Mesenteric fat pad (tissue), 1 donor: ENCODE data around the gene BMPR2. TPM values are rescaled to one million over a fixed set of nuclear protein-coding genes. Genes with fewer than 3 reads are reported as not detected.

Experiments used
- DNase-seq: peaks from one replicate; pipeline ENCODE4 v3.0.0-alpha.2; 2020; ENCODE audit warnings: low spot score
- total RNA-seq: library from RNA; stranded (reverse); fragmentation: NEBNext Ultra II Directional; extraction: Animal tissue kit (Norgen Biotek cat#: 25700); gene quantifications from one replicate; pipeline ENCODE4 v1.2.1, GENCODE V29; 2021
- donor health status: DM: yes; HTN: yes; CAD: no.

Gene BMPR2
- total RNA-seq, 1 donor from 2014 or later = 74.9 TPM

DNA sequence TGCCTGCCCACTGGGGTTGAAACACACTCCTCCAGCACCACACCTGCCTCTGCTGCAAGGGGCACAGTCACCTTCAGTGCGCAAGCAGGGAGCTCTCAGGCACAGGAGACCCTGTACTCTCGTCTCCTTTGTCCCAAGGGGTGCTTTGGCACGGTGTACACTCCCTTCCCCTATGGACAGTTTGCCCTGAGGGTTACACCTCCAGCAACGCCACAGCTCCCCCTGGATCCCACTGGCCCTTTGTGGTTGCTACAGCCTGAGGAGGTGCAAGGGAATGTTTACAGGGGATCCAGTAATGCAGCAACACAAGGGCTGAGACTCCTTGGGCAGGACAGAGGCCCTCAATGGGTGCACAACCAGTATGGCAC is 213.4 kb downstream of the BMPR2 start:
- no peak for DNase-seq

GRCh38 chr2:202592566-202592965 is 216.4 kb downstream of the BMPR2 start:
- no peak for DNase-seq

DNA sequence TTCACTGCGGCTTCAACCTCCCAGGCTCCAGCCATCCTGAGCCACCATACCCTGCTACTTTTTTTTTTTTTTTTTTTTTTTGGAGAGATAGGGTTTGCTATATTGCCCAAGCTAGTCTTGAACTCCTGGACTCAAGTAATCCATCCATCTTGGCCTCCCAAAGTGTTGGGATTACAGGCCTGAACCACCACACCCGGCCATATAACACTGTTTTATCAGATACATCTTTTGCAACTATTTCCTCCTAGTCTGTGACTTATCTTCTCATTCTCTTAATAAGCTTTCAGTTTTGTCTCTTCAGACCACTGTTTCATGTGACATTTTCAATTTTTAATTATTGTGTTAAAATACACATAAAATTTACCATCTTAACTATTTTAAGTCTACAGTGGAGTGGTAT is 223.0 kb downstream of the BMPR2 start:
- DNase-seq = no peak

- no peak for DNase-seq
These were observed 223.8 kb downstream of the BMPR2 start for GRCh38 chr2:202599911-202600310.

GRCh38 chr2:202604699-202605098 is 228.6 kb downstream of the BMPR2 start:
- no peak for DNase-seq

DNA sequence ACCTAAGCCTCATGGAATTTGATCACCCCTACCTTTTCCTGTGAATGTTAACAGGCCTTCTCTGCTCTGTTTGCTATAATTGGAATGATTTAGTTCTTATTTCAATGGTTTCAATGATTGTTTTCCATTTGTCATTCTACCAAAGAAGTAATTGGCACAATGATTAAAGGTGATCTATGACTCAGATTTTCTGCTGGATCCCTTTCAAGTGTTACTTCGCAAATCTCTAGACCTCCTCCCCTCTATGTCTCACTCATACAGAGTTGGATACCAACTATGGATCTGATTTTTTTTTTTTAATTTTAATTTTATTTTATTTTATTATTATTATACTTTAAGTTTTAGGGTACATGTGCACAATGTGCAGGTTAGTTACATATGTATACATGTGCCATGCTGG is 229.0 kb downstream of the BMPR2 start:
- no peak for DNase-seq

DNA sequence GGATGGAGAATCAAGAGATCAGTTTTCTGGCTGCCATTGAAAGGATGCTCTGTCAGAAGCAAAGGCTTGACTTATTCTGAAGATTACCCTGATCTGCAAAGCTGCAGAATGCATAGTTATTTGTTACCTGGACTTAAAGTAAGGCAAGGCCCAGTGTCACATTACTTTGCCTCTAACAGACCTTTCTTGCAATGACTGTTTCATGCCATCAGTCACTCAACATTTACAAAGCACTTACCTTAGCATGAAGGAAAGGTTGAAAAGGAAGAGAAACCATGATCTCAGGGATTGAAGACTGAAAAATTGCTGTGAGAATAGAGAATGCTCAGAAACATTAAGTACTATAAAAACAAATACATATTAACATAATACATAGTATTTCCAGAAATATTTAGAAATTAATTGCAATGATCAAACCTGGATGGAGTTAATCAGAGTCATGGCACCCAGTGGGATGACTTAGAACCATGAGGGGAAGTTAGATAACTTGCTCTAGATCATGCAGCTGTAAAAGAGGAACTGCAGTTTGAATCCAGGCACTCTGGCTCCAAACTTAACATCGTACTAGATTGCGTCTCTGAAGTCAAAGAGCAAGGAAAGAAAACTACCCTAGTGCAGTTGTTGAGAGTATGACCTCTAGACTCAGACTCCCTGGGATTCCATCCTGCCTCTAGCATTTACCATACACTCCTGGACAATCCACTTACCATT is 232.2 kb downstream of the BMPR2 start:
- DNase-seq = no peak

- no peak for DNase-seq
These were observed 233.4 kb downstream of the BMPR2 start for GRCh38 chr2:202609381-202610145.

GRCh38 chr2:202610380-202610779 is 234.3 kb downstream of the BMPR2 start:
- DNase-seq = no peak

GRCh38 chr2:202612145-202612544 is 236.0 kb downstream of the BMPR2 start:
- no peak for DNase-seq

- no peak for DNase-seq
These were observed 237.4 kb downstream of the BMPR2 start for GRCh38 chr2:202613479-202613878.

Other genes starting within 250 kb of the BMPR2 start
- gene SUMO1, start 137.7 kb upstream of the BMPR2 start, total RNA-seq = 68.0 TPM
- gene NOP58, start 110.6 kb upstream of the BMPR2 start, total RNA-seq = 60.1 TPM